Thyroid gland (tissue), 4 donors: Measurements from ENCODE around the gene BABAM1. TPM values are rescaled to one million over a fixed set of nuclear protein-coding genes. Genes with fewer than 3 reads are reported as not detected.

ENCODE experiments used
- DNase-seq, 2 donors: peaks; one replicate each; pipeline ENCODE4 v3.0.0-alpha.2; 2019
- H3K27ac ChIP-seq, 3 donors: fragments of 200-600 bp; sonication (generic); 1 replicate in 2 of 3; 2 replicates in 1 of 3; pipeline ENCODE4 v1.5.1; 2016 to 2019; ENCODE audit warnings: mild to moderate bottlenecking in 1 of 3, moderate library complexity in 1 of 3
- H3K27me3 ChIP-seq: fragments of 200-600 bp; sonication (generic); one replicate; pipeline ENCODE4 v1.5.1; 2019
- H3K36me3 ChIP-seq, 2 donors: fragments of 200-600 bp; sonication (generic); one replicate each; pipeline ENCODE4 v1.5.1; 2016 to 2019
- H3K4me1 ChIP-seq, 2 donors: fragments of 200-600 bp; sonication (generic); one replicate each; pipeline ENCODE4 v1.5.1; 2017 to 2019
- H3K4me3 ChIP-seq, 3 donors: fragments of 200-600 bp; sonication (generic); replicated peaks in 1 of 3; 1 replicate in 2 of 3; 2 replicates in 1 of 3; pipeline ENCODE4 v1.5.1; 2016; ENCODE audit warnings: mild to moderate bottlenecking in 1 of 3
- H3K9me3 ChIP-seq: fragments of 200-600 bp; sonication (generic); one replicate; pipeline ENCODE4 v1.5.1; 2017
- POLR2A ChIP-seq, 2 donors: fragments of 450-650 bp; IDR thresholded peaks; one replicate each; pipeline ENCODE4 v1.6.1; 2017; ENCODE audit warnings: antibody characterized with exemption in 2 of 2, mild to moderate bottlenecking in 2 of 2, moderate library complexity in 1 of 2
- WGBS, 2 donors: methylation state at CpG; one replicate each; pipeline ENCODE4 v1.1.5; 2017; 5-methylcytosine and 5-hydroxymethylcytosine counted together
- intact Hi-C: fragments of 100-400 bp; cut with DNase I; formaldehyde crosslinking; loops from one replicate; pipeline ENCODE4 v1.15.1; 2023
- total RNA-seq, 4 donors: library from RNA; depleted of rRNA; stranded (reverse); fragments of >200 nt; gene quantifications; one replicate each; pipeline ENCODE4 v1.2.3, GENCODE V29; 2016
- TF ChIP-seq, protein P1 (sequence below), 6 experiments: fragments of 200-600 bp in 3 of 6; fragments of 450-650 bp in 3 of 6; sonication (generic) in 3 of 6; IDR thresholded peaks; one replicate each; pipeline ENCODE4 v1.5.1; 2016 to 2019; ENCODE audit warnings: antibody characterized with exemption in 6 of 6, mild to moderate bottlenecking in 2 of 6, inconsistent platforms in 1 of 6, moderate library complexity in 1 of 6

BABAM1 gene
- total RNA-seq, 4 donors from 2014 or later, result 49.6 to 87.5 (median 71.1) TPM

DNA sequence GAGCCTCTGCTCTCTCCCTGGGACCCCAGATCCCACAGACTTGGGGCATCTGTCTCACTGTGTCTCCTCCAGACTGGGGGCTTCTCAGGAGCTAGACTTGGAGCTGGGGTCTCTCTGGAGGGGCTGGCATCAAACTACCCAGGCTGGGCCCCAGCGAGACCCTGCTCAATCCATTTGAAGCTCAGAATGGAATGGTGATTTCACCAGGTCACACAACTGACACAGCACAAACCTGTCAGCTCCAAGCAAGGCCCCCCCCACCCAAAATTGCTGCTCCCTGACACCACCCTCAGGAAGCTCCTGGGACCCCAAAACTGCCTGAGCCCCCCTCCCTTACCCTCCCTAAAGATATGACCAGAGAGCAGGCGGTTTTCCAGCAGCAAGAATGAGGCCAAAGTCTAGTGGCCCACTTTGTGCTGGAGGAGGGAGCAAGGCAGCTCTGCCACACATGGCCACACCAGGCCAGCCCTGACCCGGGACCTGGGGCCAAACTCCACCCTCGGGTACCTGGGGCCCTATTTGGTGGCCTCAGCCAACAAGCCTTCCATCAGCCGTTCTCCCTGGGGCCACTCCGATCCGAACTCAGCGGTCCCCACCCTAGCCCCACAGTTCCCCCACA, 23.9 kb upstream of the BABAM1 start:
- peak overlapping the region in 2 of 3 donors; percentile 19 to 84 for H3K4me3 ChIP-seq
- H3K27me3 ChIP-seq, result no peaks in the 10 kb centered on the region
- no peak for TF ChIP-seq POLR2A (IDR thresholded peaks at IDR 0.05)
- TF ChIP-seq, protein P1, sequence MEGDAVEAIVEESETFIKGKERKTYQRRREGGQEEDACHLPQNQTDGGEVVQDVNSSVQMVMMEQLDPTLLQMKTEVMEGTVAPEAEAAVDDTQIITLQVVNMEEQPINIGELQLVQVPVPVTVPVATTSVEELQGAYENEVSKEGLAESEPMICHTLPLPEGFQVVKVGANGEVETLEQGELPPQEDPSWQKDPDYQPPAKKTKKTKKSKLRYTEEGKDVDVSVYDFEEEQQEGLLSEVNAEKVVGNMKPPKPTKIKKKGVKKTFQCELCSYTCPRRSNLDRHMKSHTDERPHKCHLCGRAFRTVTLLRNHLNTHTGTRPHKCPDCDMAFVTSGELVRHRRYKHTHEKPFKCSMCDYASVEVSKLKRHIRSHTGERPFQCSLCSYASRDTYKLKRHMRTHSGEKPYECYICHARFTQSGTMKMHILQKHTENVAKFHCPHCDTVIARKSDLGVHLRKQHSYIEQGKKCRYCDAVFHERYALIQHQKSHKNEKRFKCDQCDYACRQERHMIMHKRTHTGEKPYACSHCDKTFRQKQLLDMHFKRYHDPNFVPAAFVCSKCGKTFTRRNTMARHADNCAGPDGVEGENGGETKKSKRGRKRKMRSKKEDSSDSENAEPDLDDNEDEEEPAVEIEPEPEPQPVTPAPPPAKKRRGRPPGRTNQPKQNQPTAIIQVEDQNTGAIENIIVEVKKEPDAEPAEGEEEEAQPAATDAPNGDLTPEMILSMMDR (IDR thresholded peaks at IDR 0.05), result peak in 1 of 6 experiments; percentile 5
- DNase-seq, result peak; percentile 66 to 68
- 16 to 23% methylated on average over 8 of the region's 8 CpGs for WGBS, 2 donors
- intact Hi-C loops, result no loop called here
- H3K27ac ChIP-seq, result peak overlapping the region; percentile 74 to 86 (median 85)
- H3K4me1 ChIP-seq, result peaks cover 35 to 36% of the 10 kb centered on the region in 2 donors
- H3K9me3 ChIP-seq, result no peaks in the 10 kb centered on the region
- H3K36me3 ChIP-seq, result peaks cover 0 to 4% of the 10 kb centered on the region in 2 donors

DNA sequence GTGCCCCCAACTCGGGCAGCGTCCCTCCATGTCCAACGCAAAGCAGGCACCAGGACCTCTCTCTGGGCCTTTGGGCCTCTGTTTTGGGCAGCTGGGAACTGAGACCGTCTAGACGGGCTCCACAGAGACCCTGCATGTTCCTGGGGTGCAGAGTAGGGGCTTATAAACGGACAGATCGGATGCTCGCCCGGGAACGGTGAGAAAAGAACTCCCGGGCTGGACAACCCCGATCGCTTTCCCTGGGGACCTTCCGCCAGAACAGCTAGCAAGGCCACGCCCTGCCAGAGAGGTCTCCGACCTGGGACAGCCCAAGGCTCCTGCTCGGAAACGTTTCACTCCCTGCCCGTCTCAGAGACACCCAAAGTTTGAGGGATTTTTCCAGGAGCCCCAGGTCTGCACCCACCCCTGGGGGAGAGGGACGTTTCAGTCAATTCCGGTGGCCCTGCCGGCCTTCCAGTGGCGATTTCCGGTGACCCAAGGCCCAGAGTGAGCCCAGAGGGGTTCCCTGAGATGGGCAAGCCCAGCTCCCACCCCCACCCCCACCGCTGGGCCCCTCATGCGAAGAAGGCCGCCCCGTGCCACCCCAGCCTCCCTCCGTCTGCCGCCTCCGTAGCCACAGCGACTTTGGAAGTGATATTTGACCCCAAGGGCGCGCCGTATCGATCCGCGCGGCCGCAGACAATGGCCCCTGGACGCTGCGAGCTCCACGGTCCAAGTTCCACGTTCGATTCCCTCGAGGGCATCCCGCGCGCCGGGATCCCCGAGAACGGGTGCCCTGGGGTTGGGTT, 23.2 kb upstream of the BABAM1 start:
- H3K4me3 ChIP-seq, result peak overlapping the region; percentile 19 to 93 (median 84)
- peaks cover 35 to 36% of the 10 kb centered on the region in 2 donors for H3K4me1 ChIP-seq
- H3K36me3 ChIP-seq, result no peaks in the 10 kb centered on the region
- TF ChIP-seq, protein P1 (IDR thresholded peaks at IDR 0.05), result no peak
- TF ChIP-seq POLR2A (IDR thresholded peaks at IDR 0.05), result peak in 1 of 2 donors; percentile 28
- DNase-seq, result peak; percentile 72 to 77
- H3K27me3 ChIP-seq, result no peaks in the 10 kb centered on the region
- H3K9me3 ChIP-seq, result no peaks in the 10 kb centered on the region
- 6 to 16% methylated on average over 3 to 6 of the region's 52 CpGs for WGBS, 2 donors
- peak overlapping the region; percentile 74 to 86 (median 85) for H3K27ac ChIP-seq
- intact Hi-C loops, result no loop called here

DNA sequence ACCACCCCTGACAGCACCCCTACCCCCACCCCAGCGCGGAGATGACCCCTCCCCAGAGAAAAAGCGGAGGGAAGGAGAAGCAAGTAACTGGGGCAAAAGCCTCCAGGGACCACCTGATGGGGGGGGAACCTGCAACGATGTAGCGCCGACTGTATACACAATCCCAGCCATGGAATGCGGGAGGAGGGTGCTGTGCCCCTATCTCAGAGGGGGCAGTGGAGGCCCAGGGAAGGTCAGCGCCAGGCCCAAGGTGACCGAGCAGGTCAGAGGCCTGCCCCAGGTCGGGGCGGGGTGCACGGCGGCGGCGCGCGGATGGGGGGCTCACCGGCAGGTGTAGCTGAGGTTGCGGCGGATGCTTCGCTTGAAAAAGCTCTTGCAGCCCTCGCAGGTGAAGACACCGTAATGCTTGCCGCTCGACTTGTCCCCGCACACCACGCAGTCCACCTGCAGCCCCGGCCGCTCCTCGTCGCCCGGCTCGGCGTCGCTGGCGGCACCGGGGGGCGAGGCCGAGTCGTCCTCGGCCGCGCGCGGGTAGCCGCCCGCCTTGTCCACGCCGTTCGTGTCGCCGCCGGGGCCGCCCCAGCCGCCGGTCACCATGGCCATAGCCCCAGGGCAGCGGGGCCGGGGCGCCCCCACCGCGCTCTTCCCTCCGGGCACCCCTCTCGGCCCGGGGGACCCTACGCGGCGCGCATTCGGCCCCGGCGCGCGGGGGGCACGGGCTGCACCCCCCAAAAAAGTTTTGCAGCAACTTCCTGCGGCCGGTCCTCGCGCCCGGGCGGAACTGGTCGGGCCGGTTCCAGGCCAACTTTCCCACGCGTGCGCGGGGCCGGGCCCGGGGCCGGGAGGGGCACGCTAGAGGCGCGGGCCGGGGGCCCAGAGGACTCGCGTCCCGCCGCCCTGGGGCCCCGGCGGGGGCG, 22.4 kb upstream of the BABAM1 start:
- peak overlapping the region; percentile 19 to 93 (median 84) for H3K4me3 ChIP-seq
- no peaks in the 10 kb centered on the region for H3K36me3 ChIP-seq
- H3K27ac ChIP-seq, result peak overlapping the region; percentile 74 to 86 (median 85)
- TF ChIP-seq, protein P1 (IDR thresholded peaks at IDR 0.05), result no peak
- TF ChIP-seq POLR2A (IDR thresholded peaks at IDR 0.05), result peak in 1 of 2 donors; percentile 6
- intact Hi-C loops, result no loop called here
- H3K4me1 ChIP-seq, result peaks cover 35 to 36% of the 10 kb centered on the region in 2 donors
- WGBS, 2 donors, result 0 to 2% methylated on average over 3 to 26 of the region's 100 CpGs
- H3K27me3 ChIP-seq, result no peaks in the 10 kb centered on the region
- DNase-seq, result peak; percentile 65 to 67
- no peaks in the 10 kb centered on the region for H3K9me3 ChIP-seq

DNA sequence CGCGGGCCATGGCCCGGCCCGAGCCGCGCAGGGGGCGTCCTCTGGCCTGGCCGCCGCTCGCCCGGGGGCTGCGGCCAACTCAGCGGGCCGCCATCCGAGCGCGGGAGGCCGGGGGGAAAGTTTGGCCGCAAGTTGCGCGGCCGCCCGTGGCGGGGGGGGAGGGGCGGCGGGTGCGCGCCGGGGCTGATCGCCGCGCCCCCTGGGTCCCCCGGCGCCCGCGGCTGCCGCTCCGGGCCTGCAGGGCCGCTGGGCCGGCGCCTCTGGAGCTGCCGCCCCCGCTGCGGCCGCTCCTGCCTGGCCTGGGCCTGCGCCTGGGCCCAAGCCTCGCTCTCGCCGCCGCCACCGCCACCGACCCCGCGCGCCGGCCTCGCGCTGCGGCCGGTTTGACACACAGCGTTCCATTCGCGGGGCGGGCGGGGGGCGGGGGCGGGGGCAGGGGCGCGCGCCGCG, 21.7 kb upstream of the BABAM1 start, which contains the start of gene NR2F6:
NR2F6 (minus strand) TSS at position 385 of the 450 bp plus-strand sequence. CDS start 699 bp downstream, outside the sequence.
- Histone ChIP-seq H3K4me3 (peak within 1 kb of the TSS; percentile 55 to 93 (median 84)), H3K9me3 (no peaks in the 10 kb centered on the region), H3K27me3 (no peaks in the 10 kb centered on the region), H3K27ac (peak within 1 kb of the TSS; percentile 74 to 86 (median 85)), H3K4me1 (peaks cover 35 to 36% of the 10 kb centered on the region in 2 donors), H3K36me3 (no peaks in the 10 kb centered on the region)
- 2% methylated on average over 9 of the region's 72 CpGs; no CpG with 5 or more reads in 1 of the 2 donors for WGBS, 2 donors
- TF ChIP-seq, protein P1 (IDR thresholded peaks at IDR 0.05), result no peak
- TF ChIP-seq POLR2A (IDR thresholded peaks at IDR 0.05), result peak in 1 of 2 donors; percentile 71
- no peak for DNase-seq
- intact Hi-C loops, result no loop called here
